EH (cell line): ENCODE data around the gene LNP1.

Source experiments
- DNase-seq: peaks from one replicate; pipeline ENCODE4 v3.0.0-alpha.2; 2015; ENCODE audit warnings: low read depth

The LNP1 gene

GRCh38 chr3:100399341-100400071, 1.8 kb upstream of the LNP1 start:
- no peak for DNase-seq

GRCh38 chr3:100400419-100400779, 940 bp upstream of the LNP1 start:
- peak; percentile 38 for DNase-seq

DNA sequence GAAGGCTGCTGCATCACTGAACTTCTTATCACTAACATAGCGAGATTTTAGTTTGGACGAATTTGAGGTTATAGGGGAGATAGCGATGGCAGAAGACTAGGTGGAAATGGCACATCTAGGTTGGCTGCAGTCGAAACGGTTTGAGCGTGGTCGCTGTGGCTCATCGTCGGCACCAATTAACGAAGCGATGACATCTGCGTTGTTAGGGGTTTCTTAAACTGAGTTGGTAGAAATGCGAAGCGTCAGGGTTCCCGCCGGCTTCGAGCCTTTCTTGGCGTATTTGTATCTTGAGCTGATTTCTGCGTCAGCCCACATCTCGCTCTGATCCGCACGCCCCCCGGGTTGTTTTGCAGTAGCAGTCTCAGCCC, 319 bp downstream of the LNP1 start:
- DNase-seq = peak; percentile 59

DNA sequence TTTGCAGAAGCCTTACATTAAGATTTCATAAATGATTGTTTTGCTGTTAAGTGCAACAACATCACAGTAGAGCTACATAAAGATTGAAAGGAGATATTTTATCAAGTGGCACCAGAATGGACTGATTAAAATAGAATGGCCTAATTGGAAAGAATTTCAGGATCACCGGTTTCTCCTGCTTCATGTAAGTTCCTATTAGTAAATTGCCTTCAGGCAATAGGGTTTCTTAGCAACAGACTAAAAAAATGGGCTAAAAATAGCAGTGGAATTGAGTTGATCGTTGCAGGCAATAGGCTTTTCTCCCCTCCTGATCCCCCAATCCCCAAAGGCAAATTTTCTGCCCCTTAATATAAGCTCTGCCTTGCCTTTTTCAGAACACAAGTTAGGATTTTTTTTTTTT, 917 bp downstream of the LNP1 start:
- DNase-seq = peak; percentile 85

DNA sequence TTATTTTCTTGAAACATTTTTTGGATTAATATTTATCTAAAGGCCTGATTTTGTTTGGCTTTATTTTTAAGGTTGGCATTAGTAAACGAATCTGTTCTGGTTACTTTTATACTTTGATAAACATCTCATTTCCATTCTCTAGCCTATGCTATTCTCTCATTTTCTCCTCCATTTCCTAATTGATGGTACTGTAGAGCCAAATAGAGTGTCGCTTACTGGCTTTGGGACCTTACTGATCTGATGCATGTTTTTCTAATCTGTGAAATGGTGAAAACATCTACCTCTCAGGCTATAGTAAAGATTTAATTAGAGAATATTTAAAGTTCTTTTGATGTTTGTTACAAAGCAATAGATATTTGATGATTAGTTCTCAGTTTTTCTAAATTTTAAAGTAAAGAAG, 1.6 kb downstream of the LNP1 start:
- DNase-seq = no peak

- DNase-seq = peak; percentile 30
These were observed 2.3 kb downstream of the LNP1 start for GRCh38 chr3:100403362-100404249.

GRCh38 chr3:100404250-100404548, 2.9 kb downstream of the LNP1 start:
- no peak for DNase-seq

GRCh38 chr3:100407164-100407563, 5.8 kb downstream of the LNP1 start:
- DNase-seq = no peak

DNA sequence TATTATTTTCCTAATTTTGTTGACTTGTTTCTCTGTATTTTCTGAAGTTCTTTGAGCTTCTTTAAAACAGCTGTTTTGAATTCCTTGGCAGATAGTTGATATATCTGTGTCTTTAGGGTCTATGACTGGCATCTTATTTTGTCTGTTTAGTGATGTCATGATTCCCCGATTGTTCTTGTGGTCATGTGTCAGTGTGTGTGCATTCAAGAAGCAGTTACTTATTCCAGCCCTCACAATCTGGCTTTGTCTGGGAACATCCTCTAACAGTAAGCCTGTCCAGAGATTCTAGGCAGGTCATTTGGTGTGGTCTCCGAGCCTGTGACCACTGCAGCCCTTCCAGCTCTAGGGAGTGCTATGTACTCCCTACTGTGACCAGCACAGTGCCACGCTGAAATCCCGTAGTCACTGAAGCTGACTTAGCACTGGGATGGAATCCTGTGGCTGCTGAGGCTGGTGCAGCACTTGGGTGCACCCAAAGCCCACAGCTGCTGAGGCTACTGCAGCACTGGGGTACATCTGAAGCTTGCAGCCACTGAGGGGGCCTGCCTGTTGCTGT, 6.7 kb downstream of the LNP1 start:
- peak; percentile 13 for DNase-seq

- no peak for DNase-seq
These were observed 10.0 kb downstream of the LNP1 start for GRCh38 chr3:100411091-100411982.

- no peak for DNase-seq
These were observed 11.7 kb downstream of the LNP1 start for GRCh38 chr3:100412912-100413590.

GRCh38 chr3:100413613-100414012, 12.3 kb downstream of the LNP1 start:
- DNase-seq = no peak

- DNase-seq = no peak
These were observed 14.8 kb downstream of the LNP1 start for GRCh38 chr3:100416176-100416575.

DNA sequence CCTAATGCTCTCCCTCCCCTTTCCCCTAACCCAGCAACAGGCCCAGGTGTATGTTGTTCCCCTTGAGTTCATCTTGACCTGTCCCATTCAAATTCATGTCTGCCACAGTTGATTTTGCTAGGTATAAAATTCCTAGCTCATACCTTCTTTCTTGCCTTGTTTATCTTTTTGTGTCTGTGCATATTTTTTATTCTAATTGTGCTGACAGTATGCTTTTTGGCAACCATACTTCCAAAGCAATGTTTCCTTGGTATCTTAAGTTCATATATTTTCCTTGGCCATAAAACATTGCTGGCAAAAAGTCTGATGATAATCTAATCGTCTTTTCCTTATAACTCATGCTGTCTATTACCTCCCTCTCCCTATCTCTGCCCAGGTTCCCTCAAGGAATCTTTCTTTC, 15.5 kb downstream of the LNP1 start:
- DNase-seq = no peak

DNA sequence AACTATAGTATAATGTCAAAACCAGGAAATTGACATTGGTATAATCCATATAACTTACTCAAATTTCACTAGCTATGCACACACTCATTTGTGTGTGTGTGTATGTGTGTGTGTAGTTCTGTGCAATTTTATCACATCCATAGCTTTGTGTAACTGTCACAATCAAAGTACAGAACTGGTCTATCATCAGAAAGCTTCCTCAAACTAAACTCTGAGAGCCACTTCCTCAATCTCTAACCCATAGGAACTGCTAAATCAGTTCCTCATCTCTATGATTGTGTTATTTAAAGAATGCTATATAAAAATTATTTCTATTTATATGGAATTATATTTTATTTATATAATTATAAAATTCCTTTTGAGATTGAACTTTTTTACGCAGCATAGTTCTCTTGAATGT, 18.1 kb downstream of the LNP1 start:
- DNase-seq = no peak

- DNase-seq = no peak
These were observed 19.5 kb downstream of the LNP1 start for GRCh38 chr3:100420885-100421284.

DNA sequence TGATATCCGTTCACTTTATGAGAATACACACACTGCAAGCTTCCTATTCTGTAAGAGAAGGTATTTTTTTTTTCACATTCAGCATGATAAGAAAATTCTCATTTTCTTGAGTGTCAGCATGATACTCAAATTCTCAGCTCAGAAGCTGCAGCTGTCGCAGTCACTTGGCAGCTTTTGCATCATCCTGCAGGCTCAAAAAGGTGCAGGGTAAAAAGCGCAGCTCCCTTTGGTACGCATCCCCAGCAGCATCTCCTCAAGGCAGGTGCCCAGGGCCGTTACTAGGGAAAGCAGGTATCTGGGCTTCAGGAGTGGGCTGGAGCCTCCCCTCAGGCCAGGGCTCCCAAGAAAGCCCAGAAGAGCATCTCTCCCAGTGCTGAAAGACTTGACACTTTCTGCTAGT, 22.3 kb downstream of the LNP1 start:
- no peak for DNase-seq

GRCh38 chr3:100424261-100424660, 22.9 kb downstream of the LNP1 start:
- DNase-seq = no peak

GRCh38 chr3:100425316-100425715, 24.0 kb downstream of the LNP1 start:
- no peak for DNase-seq

- no peak for DNase-seq
These were observed 24.8 kb downstream of the LNP1 start for GRCh38 chr3:100426067-100426682.

DNA sequence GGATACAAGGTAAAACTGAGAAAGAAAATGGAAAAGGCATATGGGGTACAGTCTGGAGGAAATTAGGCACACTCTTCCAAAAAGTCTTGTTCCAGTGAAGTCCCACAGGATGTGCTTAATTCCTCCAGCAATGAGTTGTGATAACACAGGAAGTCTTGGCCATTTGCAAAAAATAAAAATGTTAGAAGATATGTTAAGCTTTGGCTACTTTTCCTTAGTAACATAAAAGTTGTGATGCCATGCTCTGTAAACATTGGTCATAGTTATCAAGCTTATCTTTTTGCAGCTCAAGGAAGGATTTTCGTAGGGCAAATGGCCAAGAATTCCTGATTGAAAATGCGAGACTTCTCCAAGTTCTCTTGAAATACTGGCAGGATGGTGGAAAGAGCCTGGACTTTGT, 26.4 kb downstream of the LNP1 start:
- DNase-seq = peak; percentile 15
